NCI-H510A (cell line): ENCODE results near the gene PCDHA7.
"Not testable (repeated sequence)": the region's sequence is repeated elsewhere in the genome, so short reads cannot be mapped to it uniquely, and the experiment has no call there.

ENCODE experiments used
- DNase-seq: peaks from one replicate; lab custom pipeline; 2025; lab: John Stamatoyannopoulos, UW

The PCDHA7 gene, protein sequence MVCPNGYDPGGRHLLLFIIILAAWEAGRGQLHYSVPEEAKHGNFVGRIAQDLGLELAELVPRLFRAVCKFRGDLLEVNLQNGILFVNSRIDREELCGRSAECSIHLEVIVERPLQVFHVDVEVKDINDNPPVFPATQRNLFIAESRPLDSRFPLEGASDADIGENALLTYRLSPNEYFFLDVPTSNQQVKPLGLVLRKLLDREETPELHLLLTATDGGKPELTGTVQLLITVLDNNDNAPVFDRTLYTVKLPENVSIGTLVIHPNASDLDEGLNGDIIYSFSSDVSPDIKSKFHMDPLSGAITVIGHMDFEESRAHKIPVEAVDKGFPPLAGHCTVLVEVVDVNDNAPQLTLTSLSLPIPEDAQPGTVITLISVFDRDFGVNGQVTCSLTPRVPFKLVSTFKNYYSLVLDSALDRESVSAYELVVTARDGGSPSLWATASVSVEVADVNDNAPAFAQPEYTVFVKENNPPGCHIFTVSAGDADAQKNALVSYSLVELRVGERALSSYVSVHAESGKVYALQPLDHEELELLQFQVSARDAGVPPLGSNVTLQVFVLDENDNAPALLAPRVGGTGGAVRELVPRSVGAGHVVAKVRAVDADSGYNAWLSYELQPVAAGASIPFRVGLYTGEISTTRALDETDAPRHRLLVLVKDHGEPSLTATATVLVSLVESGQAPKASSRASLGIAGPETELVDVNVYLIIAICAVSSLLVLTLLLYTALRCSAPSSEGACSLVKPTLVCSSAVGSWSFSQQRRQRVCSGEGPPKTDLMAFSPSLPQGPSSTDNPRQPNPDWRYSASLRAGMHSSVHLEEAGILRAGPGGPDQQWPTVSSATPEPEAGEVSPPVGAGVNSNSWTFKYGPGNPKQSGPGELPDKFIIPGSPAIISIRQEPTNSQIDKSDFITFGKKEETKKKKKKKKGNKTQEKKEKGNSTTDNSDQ

DNA sequence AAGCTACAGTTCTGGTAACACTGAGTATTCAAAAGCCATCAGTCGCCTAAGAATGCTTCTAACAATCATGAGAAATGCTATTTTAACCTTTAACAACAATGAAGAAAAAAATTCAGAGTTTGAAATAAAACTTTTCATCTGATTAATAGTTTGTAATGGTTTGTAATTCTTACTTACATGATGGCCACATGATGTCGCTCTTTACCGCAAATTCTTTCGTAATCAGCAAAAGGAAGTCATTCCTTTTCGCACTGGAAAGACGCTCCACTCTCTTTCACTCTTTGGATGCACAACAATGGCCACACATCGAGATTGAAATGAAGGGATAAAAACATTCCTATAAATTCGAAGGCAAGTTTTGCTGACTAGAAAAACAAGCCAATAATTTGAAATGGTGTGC is at the start of gene PCDHA7:
PCDHA7 (plus strand) TSS at position 277 of the 400 bp plus-strand sequence; CDS start at position 392, 115 bp downstream.
- DNase-seq: no peak

DNA sequence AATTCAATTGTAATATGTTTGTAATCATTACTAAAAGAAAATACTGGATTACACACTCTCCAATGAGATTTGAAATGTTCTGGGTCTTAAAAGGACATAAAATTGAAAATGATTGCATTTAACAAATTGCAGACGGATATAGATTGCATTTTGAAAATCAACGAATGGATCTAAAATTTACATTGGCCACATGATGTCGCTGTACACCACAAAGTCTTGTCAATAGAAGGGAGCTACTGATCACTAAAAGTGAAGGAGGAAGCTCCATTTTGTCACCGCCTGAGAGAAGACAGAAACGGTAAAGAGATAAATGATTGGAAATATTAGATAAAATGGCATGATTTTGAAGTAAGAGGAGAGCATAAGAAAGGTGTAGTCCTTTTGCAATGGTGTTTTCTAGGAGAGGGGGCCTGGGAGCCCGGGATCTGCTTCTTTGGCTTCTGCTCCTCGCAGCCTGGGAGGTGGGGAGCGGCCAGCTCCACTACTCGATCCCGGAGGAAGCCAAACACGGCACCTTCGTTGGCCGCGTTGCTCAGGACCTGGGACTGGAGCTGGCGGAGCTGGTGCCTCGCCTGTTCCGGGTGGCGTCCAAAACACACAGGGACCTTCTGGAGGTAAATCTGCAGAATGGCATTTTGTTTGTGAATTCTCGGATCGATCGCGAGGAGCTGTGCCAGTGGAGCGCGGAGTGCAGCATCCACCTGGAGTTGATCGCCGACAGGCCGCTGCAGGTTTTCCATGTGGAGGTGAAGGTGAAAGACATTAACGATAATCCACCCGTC is 48.0 kb upstream of the PCDHA7 start, which contains the start of gene PCDHA1:
PCDHA1 (plus strand) TSS at position 236 of the 782 bp plus-strand sequence.
- no peak for DNase-seq

DNA sequence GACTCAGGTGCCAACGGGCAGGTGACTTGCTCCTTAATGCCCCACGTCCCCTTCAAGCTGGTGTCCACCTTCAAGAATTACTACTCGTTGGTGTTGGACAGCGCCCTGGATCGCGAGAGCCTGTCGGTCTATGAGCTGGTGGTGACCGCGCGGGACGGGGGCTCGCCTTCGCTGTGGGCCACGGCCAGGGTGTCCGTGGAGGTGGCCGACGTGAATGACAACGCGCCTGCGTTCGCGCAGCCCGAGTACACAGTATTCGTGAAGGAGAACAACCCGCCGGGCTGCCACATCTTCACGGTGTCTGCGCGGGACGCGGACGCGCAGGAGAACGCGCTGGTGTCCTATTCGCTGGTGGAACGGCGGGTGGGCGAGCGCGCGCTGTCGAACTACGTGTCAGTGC is 46.6 kb upstream of the PCDHA7 start:
- DNase-seq: not testable (repeated sequence)

DNA sequence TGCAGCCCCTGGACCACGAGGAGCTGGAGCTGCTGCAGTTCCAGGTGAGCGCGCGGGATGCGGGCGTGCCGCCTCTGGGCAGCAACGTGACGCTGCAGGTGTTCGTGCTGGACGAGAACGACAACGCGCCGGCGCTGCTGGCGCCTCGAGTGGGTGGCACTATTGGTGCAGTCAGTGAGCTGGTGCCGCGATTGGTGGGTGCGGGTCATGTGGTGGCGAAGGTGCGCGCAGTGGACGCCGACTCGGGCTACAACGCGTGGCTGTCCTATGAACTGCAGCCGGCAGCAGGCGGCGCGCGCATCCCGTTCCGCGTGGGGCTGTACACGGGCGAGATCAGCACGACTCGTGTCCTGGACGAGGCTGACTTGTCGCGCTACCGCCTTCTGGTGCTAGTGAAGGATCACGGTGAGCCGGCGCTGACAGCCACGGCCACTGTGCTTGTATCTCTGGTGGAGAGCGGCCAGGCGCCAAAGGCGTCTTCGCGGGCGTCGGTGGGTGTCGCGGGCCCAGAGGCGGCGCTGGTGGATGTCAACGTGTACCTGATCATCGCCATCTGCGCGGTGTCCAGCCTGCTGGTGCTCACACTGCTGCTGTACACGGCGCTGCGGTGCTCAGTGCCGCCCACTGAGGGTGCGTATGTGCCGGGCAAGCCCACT is 46.1 kb upstream of the PCDHA7 start:
- DNase-seq: not testable (repeated sequence)

DNA sequence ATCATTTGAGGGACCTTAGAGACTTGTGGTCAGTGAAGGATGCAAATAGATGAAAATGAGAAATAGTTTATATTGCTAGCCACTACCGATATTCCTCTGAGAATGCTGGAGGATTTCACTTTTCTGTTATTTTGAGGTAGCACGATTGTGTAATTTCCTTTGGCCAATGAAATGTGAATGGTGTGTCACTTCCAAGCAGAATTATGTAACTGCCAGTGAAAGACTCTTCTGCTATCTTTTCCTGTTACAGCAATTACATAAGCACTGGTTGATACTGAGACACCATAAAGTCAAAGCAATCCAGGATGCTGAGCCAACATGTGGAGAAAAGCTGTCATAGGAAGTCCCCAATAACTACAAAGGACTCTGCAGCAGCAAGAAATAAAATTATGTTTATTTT is 43.0 kb upstream of the PCDHA7 start:
- no peak for DNase-seq

DNA sequence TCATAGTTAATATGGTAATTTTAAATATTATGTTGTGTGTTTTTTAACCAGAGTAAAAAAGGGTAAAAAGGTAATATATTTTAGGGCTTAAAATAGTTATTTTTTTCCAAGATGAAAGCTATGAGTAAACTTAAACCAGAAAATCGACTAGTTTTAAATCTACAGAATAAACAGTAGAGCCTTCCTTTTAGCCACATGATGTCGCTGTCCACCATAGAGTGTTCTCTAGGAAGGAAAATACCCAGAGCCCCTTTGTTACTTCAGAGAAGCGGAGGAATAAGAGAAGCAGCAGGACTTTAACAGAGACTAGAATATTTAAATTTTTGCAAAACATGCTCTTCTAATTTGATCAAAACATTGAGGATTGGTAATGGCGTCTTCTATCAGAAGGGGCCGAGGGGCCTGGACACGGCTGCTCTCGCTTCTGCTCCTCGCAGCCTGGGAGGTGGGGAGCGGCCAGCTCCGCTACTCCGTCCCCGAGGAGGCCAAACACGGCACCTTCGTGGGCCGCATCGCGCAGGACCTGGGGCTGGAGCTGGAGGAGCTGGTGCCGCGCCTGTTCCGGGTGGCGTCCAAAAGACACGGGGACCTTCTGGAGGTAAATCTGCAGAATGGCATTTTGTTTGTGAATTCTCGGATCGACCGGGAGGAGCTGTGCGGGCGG is 39.3 kb upstream of the PCDHA7 start, which contains the start of gene PCDHA2:
PCDHA2 (plus strand) TSS at position 258 of the 664 bp plus-strand sequence.
- DNase-seq: no peak

DNA sequence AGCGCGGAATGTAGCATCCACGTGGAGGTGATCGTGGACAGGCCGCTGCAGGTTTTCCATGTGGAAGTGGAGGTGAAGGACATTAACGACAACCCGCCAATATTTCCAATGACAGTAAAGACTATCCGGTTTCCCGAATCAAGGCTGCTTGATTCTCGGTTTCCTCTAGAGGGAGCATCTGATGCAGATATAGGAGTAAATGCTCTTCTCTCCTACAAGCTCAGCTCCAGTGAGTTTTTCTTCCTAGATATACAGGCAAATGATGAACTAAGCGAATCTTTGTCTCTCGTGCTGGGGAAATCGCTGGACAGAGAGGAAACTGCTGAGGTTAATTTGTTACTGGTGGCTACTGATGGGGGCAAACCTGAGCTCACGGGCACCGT is 38.8 kb upstream of the PCDHA7 start:
- no peak for DNase-seq

DNA sequence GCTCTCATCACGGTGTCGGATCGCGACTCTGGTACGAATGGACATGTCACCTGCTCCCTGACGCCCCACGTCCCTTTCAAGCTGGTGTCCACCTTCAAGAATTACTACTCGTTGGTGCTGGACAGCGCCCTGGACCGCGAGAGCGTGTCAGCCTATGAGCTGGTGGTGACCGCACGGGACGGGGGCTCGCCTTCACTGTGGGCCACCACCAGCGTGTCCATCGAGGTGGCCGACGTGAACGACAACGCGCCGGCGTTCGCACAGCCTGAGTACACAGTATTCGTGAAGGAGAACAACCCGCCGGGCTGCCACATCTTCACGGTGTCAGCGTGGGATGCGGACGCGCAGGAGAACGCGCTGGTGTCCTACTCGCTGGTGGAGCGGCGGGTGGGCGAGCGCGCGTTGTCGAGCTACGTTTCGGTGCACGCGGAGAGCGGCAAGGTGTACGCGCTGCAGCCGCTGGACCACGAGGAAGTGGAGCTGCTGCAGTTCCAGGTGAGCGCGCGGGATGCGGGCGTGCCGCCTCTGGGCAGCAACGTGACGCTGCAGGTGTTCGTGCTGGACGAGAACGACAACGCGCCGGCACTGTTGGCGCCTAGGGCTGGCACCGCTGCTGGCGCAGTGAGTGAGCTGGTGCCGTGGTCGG is 37.9 kb upstream of the PCDHA7 start:
- not testable (repeated sequence) for DNase-seq

DNA sequence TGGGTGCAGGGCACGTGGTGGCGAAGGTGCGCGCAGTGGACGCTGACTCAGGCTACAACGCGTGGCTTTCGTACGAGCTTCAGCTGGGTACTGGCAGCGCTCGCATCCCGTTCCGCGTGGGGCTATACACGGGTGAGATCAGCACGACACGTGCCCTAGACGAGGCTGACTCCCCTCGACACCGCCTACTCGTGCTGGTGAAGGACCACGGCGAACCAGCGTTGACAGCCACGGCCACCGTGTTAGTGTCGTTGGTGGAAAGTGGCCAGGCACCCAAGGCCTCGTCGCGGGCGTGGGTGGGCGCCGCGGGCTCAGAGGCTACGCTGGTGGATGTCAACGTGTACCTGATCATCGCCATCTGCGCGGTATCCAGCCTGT is 37.4 kb upstream of the PCDHA7 start:
- DNase-seq: no peak

DNA sequence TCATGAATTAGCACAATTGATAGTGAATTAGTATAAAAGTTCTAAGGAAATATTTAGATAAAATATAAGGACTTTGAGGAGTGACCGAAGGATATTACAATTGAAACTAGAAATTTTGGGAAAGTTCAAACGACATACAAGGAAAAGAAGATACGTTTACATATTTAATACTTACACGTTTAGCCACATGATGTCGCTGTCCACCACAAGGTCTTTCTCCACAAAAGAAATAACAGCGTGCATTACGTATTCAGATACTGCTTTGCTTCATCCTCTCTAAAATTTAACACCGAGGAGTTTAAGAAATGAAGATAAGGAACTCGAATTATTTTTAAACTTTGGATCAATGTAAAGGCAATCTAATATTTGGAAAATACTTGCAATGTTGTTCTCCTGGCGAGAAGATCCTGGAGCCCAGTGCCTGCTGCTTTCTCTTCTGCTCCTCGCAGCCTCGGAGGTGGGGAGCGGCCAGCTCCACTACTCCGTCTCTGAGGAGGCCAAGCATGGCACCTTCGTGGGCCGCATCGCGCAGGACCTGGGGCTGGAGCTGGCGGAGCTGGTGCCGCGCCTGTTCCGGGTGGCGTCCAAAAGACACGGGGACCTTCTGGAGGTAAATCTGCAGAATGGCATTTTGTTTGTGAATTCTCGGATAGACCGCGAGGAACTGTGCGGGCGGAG is 33.1 kb upstream of the PCDHA7 start, which contains the start of gene PCDHA3:
PCDHA3 (plus strand) TSS at position 242 of the 678 bp plus-strand sequence.
- DNase-seq: no peak

DNA sequence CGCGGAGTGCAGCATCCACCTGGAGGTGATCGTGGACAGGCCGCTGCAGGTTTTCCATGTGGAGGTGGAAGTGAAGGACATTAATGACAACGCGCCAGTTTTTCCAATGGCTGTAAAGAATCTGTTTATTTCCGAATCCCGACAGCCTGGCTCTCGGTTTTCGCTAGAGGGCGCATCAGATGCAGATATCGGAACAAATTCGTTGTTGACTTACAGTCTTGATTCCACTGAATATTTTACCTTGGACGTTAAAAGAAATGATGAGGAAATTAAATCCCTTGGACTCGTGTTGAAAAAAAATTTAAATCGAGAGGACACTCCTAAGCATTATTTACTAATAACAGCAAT is 32.6 kb upstream of the PCDHA7 start:
- no peak for DNase-seq

DNA sequence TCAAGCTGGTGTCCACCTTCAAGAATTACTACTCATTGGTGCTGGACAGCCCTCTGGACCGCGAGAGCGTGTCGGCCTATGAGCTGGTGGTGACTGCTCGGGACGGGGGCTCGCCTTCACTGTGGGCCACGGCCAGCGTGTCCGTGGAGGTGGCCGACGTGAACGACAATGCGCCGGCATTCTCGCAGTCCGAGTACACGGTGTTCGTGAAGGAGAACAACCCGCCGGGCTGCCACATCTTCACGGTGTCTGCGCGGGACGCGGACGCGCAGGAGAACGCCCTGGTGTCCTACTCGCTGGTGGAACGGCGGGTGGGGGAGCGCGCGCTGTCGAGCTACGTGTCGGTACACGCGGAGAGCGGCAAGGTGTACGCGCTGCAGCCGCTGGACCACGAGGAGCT is 31.7 kb upstream of the PCDHA7 start:
- not testable (repeated sequence) for DNase-seq

DNA sequence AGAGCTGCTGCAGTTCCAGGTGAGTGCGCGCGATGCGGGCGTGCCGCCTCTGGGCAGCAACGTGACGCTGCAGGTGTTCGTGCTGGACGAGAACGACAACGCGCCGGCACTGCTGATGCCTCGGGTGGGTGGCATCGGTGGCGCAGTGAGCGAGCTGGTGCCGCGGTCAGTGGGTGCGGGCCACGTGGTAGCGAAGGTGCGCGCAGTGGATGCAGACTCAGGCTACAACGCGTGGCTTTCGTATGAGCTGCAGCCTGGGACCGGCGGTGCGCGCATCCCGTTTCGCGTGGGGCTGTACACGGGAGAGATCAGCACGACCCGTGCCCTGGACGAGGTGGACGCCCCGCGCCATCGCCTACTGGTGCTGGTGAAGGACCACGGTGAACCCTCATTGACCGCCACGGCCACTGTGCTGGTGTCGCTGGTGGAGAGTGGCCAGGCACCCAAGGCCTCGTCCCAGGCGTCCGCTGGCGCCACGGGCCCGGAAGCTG is 31.2 kb upstream of the PCDHA7 start:
- DNase-seq: no peak

DNA sequence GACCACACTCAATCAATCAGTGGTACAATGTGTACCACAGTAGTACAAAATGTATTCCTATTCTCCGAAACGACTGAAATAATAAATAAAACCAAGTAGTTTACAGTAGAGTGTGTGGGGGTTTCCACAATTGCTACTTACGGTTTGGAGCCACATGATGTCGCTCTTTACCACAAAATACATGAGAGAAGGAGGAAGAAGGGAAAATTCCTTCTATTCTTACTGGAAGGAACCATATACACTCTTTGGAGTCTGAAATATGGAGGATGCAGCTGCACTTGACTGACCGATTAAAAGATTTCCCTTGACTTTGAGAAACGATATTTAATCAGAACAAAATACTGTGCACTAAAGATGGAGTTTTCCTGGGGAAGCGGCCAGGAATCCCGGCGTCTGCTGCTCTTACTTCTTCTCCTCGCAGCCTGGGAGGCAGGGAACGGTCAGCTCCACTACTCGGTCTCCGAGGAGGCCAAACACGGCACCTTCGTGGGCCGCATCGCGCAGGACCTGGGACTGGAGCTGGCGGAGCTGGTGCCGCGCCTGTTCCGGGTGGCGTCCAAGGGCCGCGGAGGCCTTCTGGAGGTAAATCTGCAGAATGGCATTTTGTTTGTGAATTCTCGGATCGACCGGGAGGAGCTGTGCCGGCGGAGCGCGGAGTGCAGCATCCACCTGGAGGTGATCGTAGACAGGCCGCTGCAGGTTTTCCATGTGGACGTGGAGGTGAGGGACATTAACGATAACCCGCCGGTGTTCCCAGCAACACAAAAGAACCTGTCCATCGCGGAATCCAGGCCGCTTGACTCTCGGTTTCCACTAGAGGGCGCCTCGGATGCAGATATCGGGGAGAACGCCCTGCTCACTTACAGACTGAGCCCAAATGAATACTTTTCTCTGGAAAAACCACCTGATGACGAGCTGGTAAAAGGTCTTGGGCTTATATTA is 27.0 kb upstream of the PCDHA7 start, which contains the start of gene PCDHA4:
PCDHA4 (plus strand) TSS at position 235 of the 942 bp plus-strand sequence.
- no peak for DNase-seq

DNA sequence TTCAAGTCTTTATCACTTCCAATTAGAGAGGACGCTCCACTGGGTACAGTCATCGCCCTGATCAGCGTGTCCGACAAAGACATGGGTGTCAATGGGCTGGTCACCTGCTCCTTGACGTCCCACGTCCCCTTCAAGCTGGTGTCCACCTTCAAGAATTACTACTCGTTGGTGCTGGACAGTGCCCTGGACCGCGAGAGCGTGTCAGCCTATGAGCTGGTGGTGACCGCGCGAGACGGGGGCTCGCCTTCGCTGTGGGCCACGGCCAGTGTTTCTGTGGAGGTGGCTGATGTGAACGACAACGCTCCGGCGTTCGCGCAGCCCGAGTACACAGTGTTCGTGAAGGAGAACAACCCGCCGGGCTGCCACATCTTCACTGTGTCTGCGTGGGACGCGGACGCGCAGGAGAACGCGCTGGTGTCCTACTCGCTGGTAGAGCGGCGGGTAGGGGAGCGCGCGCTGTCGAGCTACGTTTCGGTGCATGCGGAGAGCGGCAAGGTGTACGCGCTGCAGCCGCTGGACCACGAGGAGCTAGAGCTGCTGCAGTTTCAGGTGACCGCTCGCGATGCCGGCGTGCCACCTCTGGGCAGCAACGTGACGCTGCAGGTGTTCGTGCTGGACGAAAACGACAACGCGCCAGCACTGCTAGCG is 25.7 kb upstream of the PCDHA7 start:
- not testable (repeated sequence) for DNase-seq

DNA sequence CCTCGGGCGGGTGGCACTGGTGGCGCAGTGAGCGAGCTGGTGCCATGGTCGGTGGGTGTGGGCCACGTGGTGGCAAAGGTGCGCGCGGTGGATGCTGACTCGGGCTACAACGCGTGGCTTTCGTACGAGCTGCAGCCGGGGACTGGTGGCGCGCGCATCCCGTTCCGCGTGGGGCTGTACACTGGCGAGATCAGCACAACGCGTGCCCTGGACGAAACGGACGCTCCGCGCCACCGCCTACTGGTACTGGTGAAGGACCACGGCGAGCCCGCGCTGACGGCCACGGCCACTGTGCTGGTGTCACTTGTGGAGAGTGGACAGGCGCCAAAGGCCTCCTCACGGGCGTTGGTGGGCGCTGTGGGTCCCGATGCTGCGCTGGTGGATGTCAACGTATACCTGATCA is 25.2 kb upstream of the PCDHA7 start:
- DNase-seq: no peak

DNA sequence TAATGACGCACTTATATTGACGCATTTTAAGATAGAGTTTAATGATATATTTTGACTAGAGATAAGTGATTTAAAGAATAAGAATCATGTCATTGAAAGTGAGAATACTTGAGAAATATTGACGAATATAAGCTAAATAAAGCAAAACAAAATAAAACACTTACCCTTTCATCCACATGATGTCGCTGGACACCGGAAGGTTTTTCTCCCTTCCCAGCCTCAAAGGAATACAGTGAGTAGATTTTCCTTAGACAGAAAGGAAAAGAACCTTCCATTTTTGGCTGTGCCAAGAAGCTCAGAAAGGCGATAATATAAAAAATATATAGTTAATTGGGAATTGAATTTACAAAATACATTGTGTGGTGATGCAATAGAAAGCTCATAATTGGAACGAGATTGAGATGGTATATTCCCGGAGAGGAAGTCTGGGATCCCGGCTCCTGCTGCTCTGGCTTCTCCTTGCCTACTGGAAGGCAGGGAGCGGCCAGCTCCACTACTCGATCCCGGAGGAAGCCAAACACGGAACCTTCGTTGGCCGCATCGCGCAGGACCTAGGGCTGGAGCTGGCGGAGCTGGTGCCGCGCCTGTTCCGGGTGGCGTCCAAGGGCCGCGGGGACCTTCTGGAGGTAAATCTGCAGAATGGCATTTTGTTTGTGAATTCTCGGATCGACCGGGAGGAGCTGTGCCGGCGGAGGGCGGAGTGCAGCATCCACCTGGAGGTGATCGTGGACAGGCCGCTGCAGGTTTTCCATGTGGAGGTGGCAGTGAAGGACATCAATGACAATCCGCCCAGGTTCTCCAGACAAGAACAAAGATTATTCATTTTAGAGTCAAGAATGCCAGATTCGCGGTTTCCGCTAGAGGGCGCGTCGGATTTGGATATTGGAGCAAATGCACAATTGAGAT is 12.4 kb upstream of the PCDHA7 start, which contains the start of gene PCDHA5:
PCDHA5 (plus strand) TSS at position 239 of the 906 bp plus-strand sequence.
- no peak for DNase-seq
